HepG2 (cell line): ENCODE results near the gene ABCB8. TPM values are rescaled to one million over a fixed set of nuclear protein-coding genes. Genes with fewer than 3 reads are reported as not detected.

Experiments used
- AGO1 ChIP-seq: fragments of 200-400 bp; formaldehyde crosslinking; IDR thresholded peaks from 2 replicates; pipeline ENCODE4 v1.6.1; 2017; ENCODE audit warnings: mild to moderate bottlenecking, low read depth, low read length, moderate library complexity; ENCODE audit not compliant: poor library complexity, severe bottlenecking
- CC2D1A ChIP-seq: sonication (generic); formaldehyde crosslinking; IDR thresholded peaks from 2 replicates; pipeline ENCODE4 v1.8.1; 2023; ENCODE audit warnings: mild to moderate bottlenecking, missing genetic modification reagents
- DMAP1 ChIP-seq: IDR thresholded peaks from 2 replicates; pipeline ENCODE4 v1.6.1; 2016
- FOXK2 ChIP-seq: fragments of 450-650 bp; IDR thresholded peaks from 2 replicates; pipeline ENCODE4 v1.6.1; 2016
- RFXANK ChIP-seq: IDR thresholded peaks from 2 replicates; pipeline ENCODE4 v1.6.1; 2016
- SOX13 ChIP-seq, 3 experiments: fragments of 450-650 bp in 1 of 3; sonication (generic) in 1 of 3; formaldehyde crosslinking in 1 of 3; IDR thresholded peaks in 2 of 3; conservative IDR thresholded peaks in 1 of 3; 2 replicates each; pipeline versions ENCODE4 v1.5.0 to v1.6.1; 2016 to 2020; ENCODE audit warnings: antibody characterized with exemption in 1 of 3, mild to moderate bottlenecking in 1 of 3, missing compliant biosample characterization in 1 of 3, missing genetic modification reagents in 1 of 3, moderate library complexity in 1 of 3
- SOX5 ChIP-seq: IDR thresholded peaks from 2 replicates; pipeline ENCODE4 v1.6.1; 2016; ENCODE audit warnings: borderline replicate concordance
- ZNF703 ChIP-seq: sonication (generic); formaldehyde crosslinking; IDR thresholded peaks from 2 replicates; pipeline ENCODE4 v1.5.1; 2020; ENCODE audit warnings: missing genetic modification reagents, mild to moderate bottlenecking, moderate library complexity, borderline replicate concordance
- polyA plus RNA-seq, 8 experiments: library from polyadenylated mRNA; depleted of rRNA in 3 of 8; stranded (reverse) in 7 of 8; unstranded in 1 of 8; fragments of >200 nt; fragmentation: Illumina TruSeq in 4 of 8; extraction: Trizol in 4 of 8; gene quantifications; 2 replicates each; pipeline versions ENCODE4 v1.2.1 to v1.2.3, GENCODE V29; 2011 to 2016; ENCODE audit warnings: low read depth in 4 of 8, missing spikeins in 1 of 8, mixed read lengths in 1 of 8; ENCODE audit not compliant: insufficient read depth in 1 of 8
- total RNA-seq, 5 experiments: library from RNA; depleted of rRNA; stranded (reverse); fragments of >200 nt; fragmentation: Illumina TruSeq; extraction: Trizol; gene quantifications; 2 replicates each; pipeline ENCODE4 v1.2.3, GENCODE V29; 2016; ENCODE audit warnings: low read depth in 1 of 5
- TF ChIP-seq, protein P1 (sequence below): sonication (generic); formaldehyde crosslinking; IDR thresholded peaks from 2 replicates; pipeline ENCODE4 v1.5.0; 2020; ENCODE audit warnings: missing genetic modification reagents
- TF ChIP-seq, protein P2 (sequence below): sonication (generic); formaldehyde crosslinking; IDR thresholded peaks from 2 replicates; pipeline ENCODE4 v1.5.0; 2020; ENCODE audit warnings: mild to moderate bottlenecking, missing genetic modification reagents, borderline replicate concordance

ABCB8 gene
- total and polyA plus RNA-seq, 2 of the 13 experiments (the other 11 are each of a cell fraction or from before 2014, with no cell fraction given), result 6.6 to 16.7 TPM

DNA sequence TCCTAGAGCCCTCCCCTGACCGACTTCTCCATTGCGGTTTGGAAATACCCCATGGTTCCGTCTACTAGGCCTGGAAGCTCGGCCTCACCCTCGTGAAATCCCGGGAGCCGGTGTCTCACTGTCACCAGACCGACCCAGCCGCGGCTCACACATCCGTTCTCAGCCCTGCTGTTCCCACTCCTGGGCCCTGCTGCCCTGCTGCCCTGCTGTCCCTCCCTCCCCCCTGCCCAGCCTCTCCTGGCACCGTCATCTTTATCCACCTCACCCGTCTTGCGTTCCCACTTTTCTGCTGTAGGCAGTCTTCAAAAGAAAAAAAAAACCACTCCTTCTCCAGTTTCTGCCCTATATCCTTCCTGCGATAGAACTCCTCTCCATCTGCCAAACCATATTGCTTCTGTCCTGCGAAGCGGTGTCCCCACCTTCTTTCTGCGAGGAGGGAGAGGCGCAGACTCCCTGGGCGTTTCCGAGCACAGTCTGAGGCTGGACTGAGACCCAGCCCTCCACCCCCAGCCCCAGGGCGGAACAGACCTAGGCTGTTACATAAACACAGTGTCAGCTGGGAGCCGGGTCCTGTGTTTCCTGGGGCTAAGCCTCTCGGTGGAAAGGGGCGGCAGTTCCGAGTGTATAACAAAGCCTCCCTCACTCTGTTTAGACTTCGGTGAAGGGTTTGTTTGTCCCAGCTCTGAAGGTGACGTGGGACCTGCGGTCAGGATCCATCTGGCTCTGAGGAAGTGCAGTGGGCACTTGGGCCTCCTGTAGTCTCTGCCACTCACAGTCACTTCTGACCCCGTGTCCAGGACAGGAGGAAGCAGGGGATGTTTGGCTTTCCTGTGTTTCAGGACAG is 60.8 kb downstream of the ABCB8 start (continued):
- TF ChIP-seq, protein P1, sequence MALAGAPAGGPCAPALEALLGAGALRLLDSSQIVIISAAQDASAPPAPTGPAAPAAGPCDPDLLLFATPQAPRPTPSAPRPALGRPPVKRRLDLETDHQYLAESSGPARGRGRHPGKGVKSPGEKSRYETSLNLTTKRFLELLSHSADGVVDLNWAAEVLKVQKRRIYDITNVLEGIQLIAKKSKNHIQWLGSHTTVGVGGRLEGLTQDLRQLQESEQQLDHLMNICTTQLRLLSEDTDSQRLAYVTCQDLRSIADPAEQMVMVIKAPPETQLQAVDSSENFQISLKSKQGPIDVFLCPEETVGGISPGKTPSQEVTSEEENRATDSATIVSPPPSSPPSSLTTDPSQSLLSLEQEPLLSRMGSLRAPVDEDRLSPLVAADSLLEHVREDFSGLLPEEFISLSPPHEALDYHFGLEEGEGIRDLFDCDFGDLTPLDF, result no peak
- no peak for TF ChIP-seq SOX13 (IDR thresholded peaks at IDR 0.05)
- peak in 1 of 2 experiments; percentile 51; a peak in 1 of 4 replicates for TF ChIP-seq SOX13 (CRISPR knock-in tag; conservative IDR thresholded peaks at IDR 0.05 in 1 of 2, IDR thresholded peaks at IDR 0.05 in 1 of 2)
- 0 out of 2 replicates have a peak, but pooled peaks have one; percentile 26 for TF ChIP-seq DMAP1 (CRISPR knock-in tag)
- TF ChIP-seq CC2D1A, result no peak
- TF ChIP-seq SOX5, result peak; percentile 58; the same call in 1 of the 2 replicates
- TF ChIP-seq, protein P2, sequence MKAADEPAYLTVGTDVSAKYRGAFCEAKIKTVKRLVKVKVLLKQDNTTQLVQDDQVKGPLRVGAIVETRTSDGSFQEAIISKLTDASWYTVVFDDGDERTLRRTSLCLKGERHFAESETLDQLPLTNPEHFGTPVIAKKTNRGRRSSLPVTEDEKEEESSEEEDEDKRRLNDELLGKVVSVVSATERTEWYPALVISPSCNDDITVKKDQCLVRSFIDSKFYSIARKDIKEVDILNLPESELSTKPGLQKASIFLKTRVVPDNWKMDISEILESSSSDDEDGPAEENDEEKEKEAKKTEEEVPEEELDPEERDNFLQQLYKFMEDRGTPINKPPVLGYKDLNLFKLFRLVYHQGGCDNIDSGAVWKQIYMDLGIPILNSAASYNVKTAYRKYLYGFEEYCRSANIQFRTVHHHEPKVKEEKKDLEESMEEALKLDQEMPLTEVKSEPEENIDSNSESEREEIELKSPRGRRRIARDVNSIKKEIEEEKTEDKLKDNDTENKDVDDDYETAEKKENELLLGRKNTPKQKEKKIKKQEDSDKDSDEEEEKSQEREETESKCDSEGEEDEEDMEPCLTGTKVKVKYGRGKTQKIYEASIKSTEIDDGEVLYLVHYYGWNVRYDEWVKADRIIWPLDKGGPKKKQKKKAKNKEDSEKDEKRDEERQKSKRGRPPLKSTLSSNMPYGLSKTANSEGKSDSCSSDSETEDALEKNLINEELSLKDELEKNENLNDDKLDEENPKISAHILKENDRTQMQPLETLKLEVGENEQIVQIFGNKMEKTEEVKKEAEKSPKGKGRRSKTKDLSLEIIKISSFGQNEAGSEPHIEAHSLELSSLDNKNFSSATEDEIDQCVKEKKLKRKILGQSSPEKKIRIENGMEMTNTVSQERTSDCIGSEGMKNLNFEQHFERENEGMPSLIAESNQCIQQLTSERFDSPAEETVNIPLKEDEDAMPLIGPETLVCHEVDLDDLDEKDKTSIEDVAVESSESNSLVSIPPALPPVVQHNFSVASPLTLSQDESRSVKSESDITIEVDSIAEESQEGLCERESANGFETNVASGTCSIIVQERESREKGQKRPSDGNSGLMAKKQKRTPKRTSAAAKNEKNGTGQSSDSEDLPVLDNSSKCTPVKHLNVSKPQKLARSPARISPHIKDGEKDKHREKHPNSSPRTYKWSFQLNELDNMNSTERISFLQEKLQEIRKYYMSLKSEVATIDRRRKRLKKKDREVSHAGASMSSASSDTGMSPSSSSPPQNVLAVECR (CRISPR knock-in tag), result peak; percentile 85; the same call in 1 of the 2 replicates
- TF ChIP-seq AGO1, result no peak
- no peak for TF ChIP-seq ZNF703 (CRISPR knock-in tag)
- no peak for TF ChIP-seq RFXANK (CRISPR knock-in tag)
- no peak for TF ChIP-seq FOXK2
